ENCODE results near the gene CNOT4. TPM values are rescaled to one million over a fixed set of nuclear protein-coding genes. Genes with fewer than 3 reads are reported as not detected.

The CNOT4 gene
- total and polyA plus RNA-seq, 2 donors (not counting 1 experiment from before 2014, with no cell fraction given): 14.9 to 15.9 TPM

- DNase-seq (ENCODE audit: low read depth in 2 of 2): peak in 1 of 2 donors; percentile 51
- Histone ChIP-seq H4K20me1 (ENCODE audit: control insufficient read depth, extremely low read depth, insufficient read depth, low read length) (no peaks in the 10 kb centered on the region), H3K9me3 (ENCODE audit: control insufficient read depth, insufficient read depth, low read depth, low read length) (no peaks in the 10 kb centered on the region), H3K4me2 (ENCODE audit: extremely low read depth, insufficient read depth, low read length) (peak overlapping the region; percentile 92), H3K27ac (ENCODE audit: insufficient read depth, low read length) (peak overlapping the region; percentile 95), H3K79me2 (ENCODE audit: control insufficient read depth, insufficient read depth, low read length) (peaks cover 37% of the 10 kb centered on the region), H3K36me3 (ENCODE audit: control insufficient read depth, insufficient read depth, low read length) (no peaks in the 10 kb centered on the region), H3K27me3 (ENCODE audit: control insufficient read depth, insufficient read depth, low read length) (no peaks in the 10 kb centered on the region), H3K4me1 (ENCODE audit: control insufficient read depth, extremely low read depth, insufficient read depth, low read length) (no peaks in the 10 kb centered on the region), H3K4me3 (replicated peaks in 1 of 4; ENCODE audit: control extremely low read depth in 1 of 4, insufficient read depth in 1 of 4, low read depth in 3 of 4, low read length in 4 of 4) (peak overlapping the region; percentile 76 to 94 (median 86)), H2AFZ (ENCODE audit: low read length) (peak overlapping the region; percentile 98), H3K9ac (ENCODE audit: insufficient read depth, low read length) (no peak overlapping the region)
- TF ChIP-seq CTCF (conservative IDR thresholded peaks at IDR 0.05 in 1 of 2, IDR thresholded peaks at IDR 0.05 in 1 of 2; ENCODE audit: low read depth in 1 of 2, low read length in 2 of 2): peak; percentile 24 to 43
- TF ChIP-seq EZH2 (IDR thresholded peaks at IDR 0.05; ENCODE audit: low read length, missing control alignments): no peak
Measured at GRCh38 chr7:135510592-135511183, 786 bp upstream of the CNOT4 start.

- H3K4me1 ChIP-seq (ENCODE audit: control insufficient read depth, extremely low read depth, insufficient read depth, low read length): no peaks in the 10 kb centered on the region
- H3K9ac ChIP-seq (ENCODE audit: insufficient read depth, low read length): peak overlapping the region; percentile 97
- peak overlapping the region; percentile 95 for H3K27ac ChIP-seq (ENCODE audit: insufficient read depth, low read length)
- no peaks in the 10 kb centered on the region for H3K27me3 ChIP-seq (ENCODE audit: control insufficient read depth, insufficient read depth, low read length)
- TF ChIP-seq EZH2 (IDR thresholded peaks at IDR 0.05; ENCODE audit: low read length, missing control alignments) (no peak), CTCF (conservative IDR thresholded peaks at IDR 0.05 in 1 of 2, IDR thresholded peaks at IDR 0.05 in 1 of 2; ENCODE audit: low read depth in 1 of 2, low read length in 2 of 2) (no peak)
- H2AFZ ChIP-seq (ENCODE audit: low read length): peak overlapping the region; percentile 97
- peaks cover 46% of the 10 kb centered on the region for H3K79me2 ChIP-seq (ENCODE audit: control insufficient read depth, insufficient read depth, low read length)
- DNase-seq (ENCODE audit: low read depth in 2 of 2): peak; percentile 60 to 61
- peak overlapping the region; percentile 73 for H3K4me2 ChIP-seq (ENCODE audit: extremely low read depth, insufficient read depth, low read length)
- no peaks in the 10 kb centered on the region for H3K36me3 ChIP-seq (ENCODE audit: control insufficient read depth, insufficient read depth, low read length)
- no peaks in the 10 kb centered on the region for H3K9me3 ChIP-seq (ENCODE audit: control insufficient read depth, insufficient read depth, low read depth, low read length)
- peak overlapping the region; percentile 91 to 99 (median 95) for H3K4me3 ChIP-seq (replicated peaks in 1 of 4; ENCODE audit: control extremely low read depth in 1 of 4, insufficient read depth in 1 of 4, low read depth in 3 of 4, low read length in 4 of 4)
- no peaks in the 10 kb centered on the region for H4K20me1 ChIP-seq (ENCODE audit: control insufficient read depth, extremely low read depth, insufficient read depth, low read length)
Measured at GRCh38 chr7:135509589-135509838, 388 bp downstream of the CNOT4 start.

GRCh38 chr7:135508883-135509588 lies 866 bp downstream of the CNOT4 start:
- TF ChIP-seq CTCF (conservative IDR thresholded peaks at IDR 0.05 in 1 of 2, IDR thresholded peaks at IDR 0.05 in 1 of 2; ENCODE audit: low read depth in 1 of 2, low read length in 2 of 2) (no peak), EZH2 (IDR thresholded peaks at IDR 0.05; ENCODE audit: low read length, missing control alignments) (no peak)
- H3K36me3 ChIP-seq (ENCODE audit: control insufficient read depth, insufficient read depth, low read length): no peaks in the 10 kb centered on the region
- H3K27me3 ChIP-seq (ENCODE audit: control insufficient read depth, insufficient read depth, low read length): no peaks in the 10 kb centered on the region
- peak overlapping the region; percentile 73 for H3K4me2 ChIP-seq (ENCODE audit: extremely low read depth, insufficient read depth, low read length)
- no peaks in the 10 kb centered on the region for H3K4me1 ChIP-seq (ENCODE audit: control insufficient read depth, extremely low read depth, insufficient read depth, low read length)
- H3K79me2 ChIP-seq (ENCODE audit: control insufficient read depth, insufficient read depth, low read length): peaks cover 46% of the 10 kb centered on the region
- H2AFZ ChIP-seq (ENCODE audit: low read length): peak overlapping the region; percentile 0
- H3K4me3 ChIP-seq (replicated peaks in 1 of 4; ENCODE audit: control extremely low read depth in 1 of 4, insufficient read depth in 1 of 4, low read depth in 3 of 4, low read length in 4 of 4): peak overlapping the region; percentile 91 to 99 (median 95)
- peak overlapping the region; percentile 97 for H3K9ac ChIP-seq (ENCODE audit: insufficient read depth, low read length)
- H4K20me1 ChIP-seq (ENCODE audit: control insufficient read depth, extremely low read depth, insufficient read depth, low read length): no peaks in the 10 kb centered on the region
- DNase-seq (ENCODE audit: low read depth in 2 of 2): peak; percentile 34 to 39
- peak overlapping the region; percentile 95 for H3K27ac ChIP-seq (ENCODE audit: insufficient read depth, low read length)
- no peaks in the 10 kb centered on the region for H3K9me3 ChIP-seq (ENCODE audit: control insufficient read depth, insufficient read depth, low read depth, low read length)

Data from fibroblast of lung (primary cell).